ENCODE results near the gene CAMK1D. TPM values are rescaled to one million over a fixed set of nuclear protein-coding genes. Genes with fewer than 3 reads are reported as not detected.

CAMK1D gene
- total and polyA plus RNA-seq, 2 of the 8 experiments (the other 6 are each of a cell fraction or from before 2014, with no cell fraction given), result 3.5 to 10.6 TPM

DNA sequence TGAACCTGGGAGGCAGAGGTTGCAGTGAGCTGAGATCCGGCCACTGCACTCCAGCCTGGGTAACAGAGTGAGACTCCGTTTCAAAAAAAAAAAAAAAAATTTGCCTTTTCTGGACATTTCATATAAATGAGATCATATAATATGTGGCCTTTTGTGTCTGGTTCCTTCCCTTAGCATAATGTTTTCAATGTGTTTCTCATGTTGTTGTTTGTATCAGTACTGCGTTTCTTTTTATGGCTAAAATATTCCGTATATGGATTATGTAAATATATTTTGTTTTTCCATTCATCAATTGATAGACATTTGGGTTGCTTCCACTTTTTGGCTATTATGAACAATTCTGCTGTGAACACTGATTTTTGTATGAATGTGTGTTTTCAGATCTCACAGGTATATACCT lies 394.6 kb downstream of the CAMK1D start (continued):
- TF ChIP-seq, protein P1, sequence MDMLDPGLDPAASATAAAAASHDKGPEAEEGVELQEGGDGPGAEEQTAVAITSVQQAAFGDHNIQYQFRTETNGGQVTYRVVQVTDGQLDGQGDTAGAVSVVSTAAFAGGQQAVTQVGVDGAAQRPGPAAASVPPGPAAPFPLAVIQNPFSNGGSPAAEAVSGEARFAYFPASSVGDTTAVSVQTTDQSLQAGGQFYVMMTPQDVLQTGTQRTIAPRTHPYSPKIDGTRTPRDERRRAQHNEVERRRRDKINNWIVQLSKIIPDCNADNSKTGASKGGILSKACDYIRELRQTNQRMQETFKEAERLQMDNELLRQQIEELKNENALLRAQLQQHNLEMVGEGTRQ (IDR thresholded peaks at IDR 0.05; ENCODE audit: low read length), result no peak

All from H1 (cell line).